Progenitor cell of endocrine pancreas (in vitro differentiated cells): ENCODE measurements around the gene C4orf54. TPM values are rescaled to one million over a fixed set of nuclear protein-coding genes. Genes with fewer than 3 reads are reported as not detected.

Experiments used
- DNase-seq: peaks from one replicate; pipeline ENCODE4 v3.0.0; 2021; ENCODE audit warnings: low spot score; ENCODE audit not compliant: unreplicated experiment
- H3K27ac Mint-ChIP-seq: 2 replicates; pipeline ENCODE4 v1.8.0; 2021; ENCODE audit warnings: mild to moderate bottlenecking, moderate library complexity, mixed read lengths
- H3K27me3 Mint-ChIP-seq: 2 replicates; pipeline ENCODE4 v1.8.0; 2021; ENCODE audit warnings: mixed read lengths
- H3K36me3 Mint-ChIP-seq: 2 replicates; pipeline ENCODE4 v1.8.0; 2022; ENCODE audit warnings: mixed read lengths; ENCODE audit not compliant: insufficient read depth
- H3K4me1 Mint-ChIP-seq: 2 replicates; pipeline ENCODE4 v1.8.0; 2021; ENCODE audit warnings: low read depth, mixed read lengths
- H3K4me3 Mint-ChIP-seq: 2 replicates; pipeline ENCODE4 v1.8.0; 2021; ENCODE audit warnings: low read depth, mild to moderate bottlenecking, moderate library complexity, mixed read lengths
- H3K9me3 Mint-ChIP-seq: 2 replicates; pipeline ENCODE4 v1.8.0; 2021; ENCODE audit warnings: low read depth, mixed read lengths
- CTCF ChIP-seq: fragments of 200-600 bp; sonication (generic); IDR thresholded peaks from one replicate; pipeline ENCODE4 v1.5.0; 2021; ENCODE audit warnings: antibody characterized with exemption, mild to moderate bottlenecking; ENCODE audit not compliant: unreplicated experiment
- total RNA-seq: library from RNA; stranded (reverse); gene quantifications from 2 replicates; pipeline ENCODE4 v1.2.1, GENCODE V29; 2021

The C4orf54 gene
- total RNA-seq, 1 donor from 2014 or later: not detected

GRCh38 chr4:99654361-99654761 lies 3.3 kb downstream of the C4orf54 start:
- Mint-ChIP-seq H3K9me3 (no peaks in the 10 kb centered on the region), H3K4me1 (no peaks in the 10 kb centered on the region), H3K36me3 (no peaks in the 10 kb centered on the region), H3K27ac (no peak overlapping the region), H3K27me3 (no peaks in the 10 kb centered on the region), H3K4me3 (no peak overlapping the region)
- TF ChIP-seq CTCF: no peak
- DNase-seq: no peak

GRCh38 chr4:99653916-99654315 lies 3.7 kb downstream of the C4orf54 start:
- no peaks in the 10 kb centered on the region for H3K4me1 Mint-ChIP-seq
- no peak for TF ChIP-seq CTCF
- no peak overlapping the region for H3K27ac Mint-ChIP-seq
- no peaks in the 10 kb centered on the region for H3K36me3 Mint-ChIP-seq
- H3K27me3 Mint-ChIP-seq: no peaks in the 10 kb centered on the region
- no peak for DNase-seq
- H3K9me3 Mint-ChIP-seq: no peaks in the 10 kb centered on the region
- H3K4me3 Mint-ChIP-seq: no peak overlapping the region

DNA sequence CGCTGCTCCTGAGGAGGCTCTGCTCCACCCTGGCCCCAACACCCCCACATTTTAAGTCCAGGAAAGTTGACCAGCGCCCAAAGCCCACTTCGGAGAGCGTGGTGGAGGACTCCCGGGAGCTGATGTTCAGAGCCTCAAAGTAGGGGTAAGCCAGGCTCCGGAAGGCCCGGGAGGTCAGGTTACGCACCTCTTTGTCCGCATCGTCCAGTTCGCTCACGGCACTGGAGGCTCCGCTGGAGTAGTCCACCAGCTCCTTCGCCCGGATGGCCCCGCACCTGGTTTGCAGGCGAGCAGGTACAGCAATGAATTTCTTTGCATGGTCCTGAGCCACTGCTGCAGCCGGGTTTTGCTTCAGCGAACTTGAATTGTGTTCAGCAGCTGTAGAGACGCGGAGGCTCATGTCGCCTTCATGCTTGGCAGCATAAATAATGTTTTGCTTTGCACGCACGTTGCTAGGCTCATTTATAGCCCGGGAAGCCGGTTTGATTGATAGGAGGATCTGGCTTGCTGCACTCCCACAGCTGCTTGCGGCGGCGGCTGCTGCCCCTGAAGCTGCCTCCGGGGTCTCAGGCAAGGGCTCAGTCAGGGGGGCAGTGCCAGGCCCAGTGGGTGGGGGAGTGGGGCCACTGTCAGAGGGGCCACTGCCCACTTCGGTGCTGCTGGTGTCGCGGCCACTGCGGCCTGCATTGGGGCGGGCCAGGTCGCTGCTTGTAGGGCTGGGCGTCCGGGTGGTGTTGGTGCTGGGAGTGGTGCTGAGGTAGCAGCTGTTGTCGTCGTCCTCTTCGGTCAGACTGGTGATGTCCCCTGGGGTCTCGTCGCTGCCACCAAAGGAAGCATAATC lies 4.8 kb downstream of the C4orf54 start:
- peaks cover 7% of the 10 kb centered on the region for H3K4me1 Mint-ChIP-seq
- no peak for TF ChIP-seq CTCF
- no peak overlapping the region for H3K27ac Mint-ChIP-seq
- no peaks in the 10 kb centered on the region for H3K9me3 Mint-ChIP-seq
- no peaks in the 10 kb centered on the region for H3K27me3 Mint-ChIP-seq
- H3K36me3 Mint-ChIP-seq: no peaks in the 10 kb centered on the region
- no peak for DNase-seq
- no peak overlapping the region for H3K4me3 Mint-ChIP-seq

DNA sequence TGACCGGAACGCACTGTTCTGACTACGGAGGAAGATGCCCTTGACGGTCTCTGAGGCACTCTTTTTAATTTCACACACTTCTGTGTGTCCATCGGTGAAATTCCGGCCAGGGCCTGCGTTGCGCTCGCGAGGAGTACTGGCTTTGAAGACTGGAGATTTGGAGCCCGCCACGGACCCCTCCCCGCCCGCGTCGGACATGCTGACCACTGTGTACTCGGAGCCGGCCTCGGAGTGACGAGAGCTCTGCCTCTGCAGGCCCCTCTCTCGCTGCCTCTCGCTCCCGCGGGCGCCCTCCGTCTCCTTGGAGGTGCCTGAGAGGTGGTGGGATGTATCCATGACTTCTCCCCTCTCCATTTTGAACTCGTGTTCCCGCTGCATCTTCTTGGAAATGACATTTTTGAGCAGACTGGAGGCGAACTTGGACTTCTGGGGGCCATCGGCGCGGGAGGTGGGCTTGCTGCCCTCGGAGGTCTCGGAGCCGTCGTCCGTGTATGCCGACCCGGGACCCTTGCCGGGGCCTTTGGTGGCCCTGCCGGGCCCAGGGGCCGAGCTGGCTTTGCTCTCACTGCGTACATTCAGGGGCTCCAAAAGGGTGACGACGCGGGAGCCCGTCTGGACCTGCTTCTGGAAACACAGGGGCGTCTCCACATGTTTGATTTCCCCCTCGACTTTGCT lies 5.7 kb downstream of the C4orf54 start:
- no peaks in the 10 kb centered on the region for H3K9me3 Mint-ChIP-seq
- no peak for DNase-seq
- H3K4me1 Mint-ChIP-seq: peaks cover 12% of the 10 kb centered on the region
- TF ChIP-seq CTCF: no peak
- no peaks in the 10 kb centered on the region for H3K27me3 Mint-ChIP-seq
- H3K27ac Mint-ChIP-seq: no peak overlapping the region
- H3K4me3 Mint-ChIP-seq: no peak overlapping the region
- no peaks in the 10 kb centered on the region for H3K36me3 Mint-ChIP-seq

- Mint-ChIP-seq H3K9me3 (no peaks in the 10 kb centered on the region), H3K4me3 (no peak overlapping the region), H3K4me1 (peaks cover 18% of the 10 kb centered on the region), H3K27me3 (no peaks in the 10 kb centered on the region), H3K36me3 (no peaks in the 10 kb centered on the region), H3K27ac (no peak overlapping the region)
- no peak for TF ChIP-seq CTCF
- no peak for DNase-seq
Measured at GRCh38 chr4:99651016-99651769, 6.4 kb downstream of the C4orf54 start.
